Hippocampal formation (tissue), 2 donors: Measurements from ENCODE around the gene ZNF628.

Experiments used
- DNase-seq, 2 donors: peaks; one replicate each; lab custom pipeline; 2025; lab: John Stamatoyannopoulos, UW

ZNF628 gene

DNA sequence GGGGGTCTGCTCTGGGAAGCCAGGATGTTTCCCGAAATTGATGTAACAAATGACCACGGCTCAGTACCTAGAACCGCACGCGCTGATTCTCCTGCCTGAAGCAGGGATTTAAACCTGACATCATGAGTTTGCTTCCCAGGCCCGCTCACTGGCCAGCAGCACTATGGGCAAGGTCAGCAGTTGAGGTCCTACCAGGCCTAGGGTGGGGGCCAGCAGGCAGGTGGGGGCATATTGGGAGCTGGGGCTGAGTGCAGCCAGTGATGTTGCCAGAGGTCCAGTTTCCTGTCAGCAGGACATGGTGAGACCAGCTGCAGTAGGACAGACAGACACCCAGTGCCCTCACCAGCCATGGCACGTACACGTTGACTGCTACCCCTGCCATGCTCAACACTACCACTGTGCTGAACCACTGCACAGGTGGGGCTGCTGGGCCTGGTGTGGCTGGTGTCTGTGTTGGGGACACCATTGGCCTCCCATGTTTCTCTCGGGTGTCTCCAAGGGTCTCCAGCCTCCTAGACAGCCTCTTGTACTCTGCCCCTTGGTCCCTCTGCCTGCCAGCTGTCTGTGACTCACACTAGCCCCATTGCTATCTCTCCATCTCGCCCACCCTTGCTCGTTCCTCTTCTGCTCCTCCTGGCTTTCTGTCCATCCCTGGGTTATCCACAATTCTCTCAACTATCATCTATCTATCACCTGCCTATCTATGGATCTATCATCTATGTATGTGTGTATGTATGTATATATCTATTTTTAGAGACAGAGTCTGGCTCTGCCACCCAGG is 10.8 kb upstream of the ZNF628 start:
- DNase-seq, result no peak

DNA sequence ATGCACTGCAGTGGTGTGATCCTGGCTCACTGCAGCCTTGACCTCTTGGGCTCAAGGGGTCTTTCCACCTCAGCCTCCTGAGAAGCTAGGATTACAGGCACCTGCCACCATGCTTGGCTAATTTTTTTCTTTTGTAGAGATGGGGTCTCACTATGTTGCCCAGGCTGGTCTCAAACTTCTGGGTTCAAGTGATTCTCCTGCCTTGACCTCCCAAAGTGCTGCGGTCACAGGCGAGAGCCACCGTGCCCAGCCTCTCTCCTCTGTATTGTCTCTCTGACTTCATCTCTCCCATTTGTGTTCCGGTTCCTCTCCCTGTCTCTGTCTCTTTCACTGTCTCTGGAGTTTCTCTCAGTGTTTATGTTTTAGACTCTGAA is 10.2 kb upstream of the ZNF628 start:
- DNase-seq, result no peak

DNA sequence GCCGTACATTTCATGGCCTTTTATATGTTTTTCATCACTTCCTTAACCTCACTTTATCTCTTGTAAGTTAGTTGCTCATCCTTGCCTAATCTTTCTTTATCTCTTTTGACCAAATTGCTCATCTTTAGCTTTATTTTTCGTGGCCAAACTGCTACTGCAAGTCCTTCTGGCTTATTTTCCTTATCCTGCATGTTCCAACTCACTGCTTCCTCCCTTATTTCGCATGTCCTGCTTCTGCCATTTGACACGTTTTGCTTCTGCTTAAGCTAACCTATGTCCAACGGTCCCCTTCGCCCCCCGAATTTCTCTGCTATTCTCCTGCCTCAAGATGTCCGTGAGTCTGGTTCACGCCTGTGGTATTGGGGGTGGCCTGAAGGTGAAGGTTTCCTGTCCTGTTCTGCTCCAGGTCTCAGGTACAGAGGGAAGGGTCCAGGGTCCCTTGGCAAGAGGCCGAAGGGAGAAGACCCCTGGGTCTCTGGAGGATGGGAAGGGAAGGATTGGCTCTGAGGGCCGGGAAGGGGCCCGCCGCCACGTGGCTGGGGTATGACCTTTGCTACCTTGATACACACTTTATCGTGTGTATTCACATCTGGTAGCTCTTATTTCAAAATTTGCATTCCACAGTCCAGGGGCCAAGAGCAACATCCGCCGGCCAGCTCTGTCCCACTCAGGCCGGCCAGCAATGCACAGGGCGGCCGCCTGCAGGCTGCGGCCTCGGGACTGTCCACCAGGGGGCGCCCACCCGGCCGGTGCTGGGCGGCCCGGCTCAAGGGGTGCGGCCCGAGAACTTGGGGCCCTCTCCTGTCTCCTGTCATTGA is 9.0 kb upstream of the ZNF628 start:
- peak in 1 of 2 donors; percentile 40 for DNase-seq

DNA sequence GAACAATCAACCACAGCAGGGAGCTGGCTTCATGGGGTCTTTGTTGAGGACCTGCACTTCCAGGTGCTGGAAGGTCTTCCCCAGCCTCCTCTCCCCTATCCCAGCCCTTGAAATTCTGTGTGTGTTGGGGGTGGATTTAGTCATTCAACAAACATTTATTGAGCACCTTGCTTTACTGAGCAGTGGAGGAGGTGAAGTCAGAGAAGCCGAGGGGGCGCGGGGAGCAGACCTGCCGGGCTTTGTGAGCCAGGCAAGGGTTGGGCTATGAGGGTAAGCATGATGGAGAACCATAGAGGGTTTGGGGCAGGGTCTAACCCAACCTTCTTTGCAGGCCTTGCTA is 8.4 kb upstream of the ZNF628 start:
- no peak for DNase-seq

DNA sequence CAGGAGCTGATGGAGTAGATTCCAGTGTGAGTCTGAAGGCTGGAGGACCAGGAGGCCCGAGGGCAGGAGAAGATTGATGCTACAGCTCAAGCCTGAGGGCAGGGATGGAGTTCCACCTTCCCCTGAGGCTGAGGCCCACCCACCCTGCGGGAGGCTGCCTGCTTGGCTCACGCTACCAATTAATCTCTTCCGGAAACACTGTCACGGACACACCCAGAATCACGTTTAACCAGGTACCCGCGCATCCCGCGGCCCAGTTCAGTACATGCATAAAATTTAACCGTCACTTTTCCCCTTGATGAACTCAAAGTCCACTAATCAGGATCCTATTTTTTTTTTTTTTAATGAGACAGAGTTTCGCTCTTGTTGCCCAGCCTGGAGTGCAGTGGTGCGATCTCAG is 5.2 kb upstream of the ZNF628 start:
- DNase-seq, result no peak

DNA sequence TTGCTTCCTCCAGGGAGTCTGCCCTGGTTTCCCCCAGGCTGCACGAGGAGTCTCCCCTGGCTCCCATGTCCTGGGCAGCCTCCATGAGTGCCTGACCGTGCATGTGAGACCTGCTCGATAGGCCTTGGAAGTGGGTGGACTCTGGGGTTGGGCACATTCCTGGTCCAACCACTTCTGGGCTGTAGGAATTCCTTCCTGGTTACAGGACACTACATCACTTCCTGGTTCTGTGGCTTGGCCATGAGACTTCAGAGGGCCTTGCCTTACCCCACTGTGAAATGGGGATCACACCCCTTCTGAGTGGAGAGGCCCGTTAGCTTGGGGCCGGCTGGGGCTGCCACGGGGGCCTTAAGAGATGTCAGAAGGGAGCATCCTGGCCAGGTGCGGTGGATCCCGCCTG is 4.0 kb upstream of the ZNF628 start:
- DNase-seq, result no peak

DNA sequence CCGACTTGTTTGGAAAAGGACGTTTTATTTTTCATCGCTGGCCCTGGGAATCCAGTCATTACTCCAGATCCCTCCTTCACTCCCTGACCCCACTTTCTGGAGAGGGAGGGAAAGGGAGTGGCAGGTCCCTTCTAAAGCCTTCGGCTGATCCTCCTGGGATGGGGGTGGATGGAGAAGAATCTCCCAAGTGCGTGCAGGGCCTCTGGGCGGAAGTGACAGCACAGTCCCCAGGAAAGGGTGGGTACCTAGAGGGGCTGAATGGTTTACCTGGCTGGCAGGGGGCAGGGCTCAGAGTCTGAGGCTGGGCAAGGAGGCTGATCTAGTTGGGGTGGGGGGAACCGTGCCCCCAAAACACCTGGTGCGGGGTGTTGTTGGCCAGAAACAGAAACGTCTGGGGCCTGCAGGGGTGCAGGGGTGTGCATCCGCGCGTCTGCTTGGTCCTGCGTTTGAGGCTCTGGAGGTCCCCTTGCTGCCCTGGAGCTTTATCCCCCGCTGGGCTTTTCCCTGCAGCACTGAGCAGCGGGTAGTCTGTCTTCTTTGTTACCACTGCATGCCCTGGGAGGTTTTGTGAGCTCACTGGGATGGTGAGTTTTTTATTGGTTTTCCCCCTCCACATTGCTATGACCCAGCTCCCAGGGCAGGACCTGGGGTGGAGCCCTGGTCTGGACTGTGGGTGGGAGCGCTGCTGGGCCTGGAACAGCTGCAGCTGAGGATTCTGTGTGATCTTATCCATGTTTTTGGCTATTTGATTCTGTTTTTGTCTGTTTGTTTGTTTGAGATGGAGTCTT is 3.0 kb upstream of the ZNF628 start:
- DNase-seq, result no peak

DNA sequence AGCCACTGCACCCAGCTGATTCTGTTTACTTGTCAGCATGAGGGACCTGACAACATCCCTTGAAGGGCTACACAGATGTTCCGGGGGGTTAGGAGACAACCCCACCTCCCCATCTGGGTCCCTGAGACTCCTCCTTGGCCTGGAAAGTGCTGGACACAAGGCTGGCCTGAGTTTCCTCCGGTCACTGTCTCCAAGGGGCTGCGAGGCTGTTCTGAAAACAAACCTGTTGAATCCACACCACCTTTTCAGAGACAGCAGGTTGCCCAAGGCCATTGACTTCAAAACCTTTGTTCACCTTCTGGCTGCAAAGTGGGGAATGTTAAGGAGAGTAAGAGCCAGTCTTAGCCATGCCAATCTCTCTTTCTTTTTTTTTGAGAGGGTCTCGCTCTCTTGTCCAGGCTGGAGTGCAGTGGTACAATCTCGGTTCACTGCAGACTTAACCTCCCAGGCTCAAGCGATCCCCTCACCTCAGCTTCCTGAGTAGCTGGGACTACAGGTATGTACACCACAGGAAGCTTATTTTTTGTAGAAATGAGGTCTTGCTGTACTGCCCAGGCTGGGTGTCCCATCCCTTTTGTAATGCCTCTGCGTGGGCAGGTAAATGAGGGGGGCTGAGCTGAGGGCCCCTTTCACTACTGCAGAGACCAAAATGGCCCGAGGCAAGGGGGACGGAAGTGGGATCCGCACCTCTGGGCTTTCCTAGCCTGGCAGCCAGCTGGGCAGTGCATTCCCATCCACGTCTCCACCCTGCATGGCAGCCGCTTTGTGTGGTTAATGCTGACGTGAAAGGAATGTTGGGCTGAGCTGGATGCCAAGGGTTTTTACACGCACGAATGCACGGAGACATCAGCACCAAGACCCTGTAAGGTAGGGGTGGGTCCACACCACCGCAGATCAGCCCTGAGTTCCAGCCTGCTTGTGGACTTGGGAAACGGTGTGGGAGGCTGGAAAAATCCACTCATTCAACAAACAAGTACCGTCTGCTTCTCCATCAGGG is 1.9 kb upstream of the ZNF628 start:
- no peak for DNase-seq

DNA sequence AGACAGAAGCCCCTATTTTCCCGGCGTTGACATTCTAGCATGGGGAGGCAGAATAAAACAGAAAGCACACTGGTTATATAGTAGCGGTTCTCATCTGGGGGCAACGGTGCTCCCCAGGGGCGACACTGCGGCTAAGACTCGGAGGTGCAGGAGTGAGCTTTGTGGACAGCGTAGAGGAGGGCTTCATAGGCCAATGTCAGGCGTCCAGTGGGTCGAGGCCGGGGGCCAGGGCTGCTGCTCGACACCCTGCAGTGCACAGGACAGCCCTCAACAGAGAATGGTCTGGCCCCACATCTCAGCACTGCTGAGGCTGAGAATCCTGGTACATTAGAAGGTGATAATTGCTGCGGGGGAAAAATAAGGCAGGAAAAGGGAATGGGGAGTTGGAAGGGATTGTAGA is 1.5 kb downstream of the ZNF628 start:
- no peak for DNase-seq

DNA sequence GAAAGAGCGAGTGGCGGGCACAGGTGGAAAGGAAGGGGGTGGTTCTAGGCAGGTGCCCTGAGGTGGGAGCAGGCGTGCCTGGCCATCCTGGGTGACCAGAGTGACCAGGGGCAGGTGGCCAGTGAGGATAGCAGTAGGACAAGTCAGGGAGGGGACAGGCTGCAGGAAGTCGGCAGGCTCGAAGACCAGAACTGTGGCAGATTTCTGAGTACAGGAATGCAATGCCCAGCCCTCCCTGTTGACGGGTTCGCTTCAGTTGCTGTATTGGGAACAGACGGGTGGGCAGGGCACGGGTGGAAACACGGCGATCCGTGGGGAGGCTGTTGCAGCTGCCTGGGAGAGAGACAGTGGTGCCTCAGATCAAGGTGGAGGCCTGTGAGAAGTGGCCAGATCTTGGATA is 1.9 kb downstream of the ZNF628 start:
- no peak for DNase-seq

DNA sequence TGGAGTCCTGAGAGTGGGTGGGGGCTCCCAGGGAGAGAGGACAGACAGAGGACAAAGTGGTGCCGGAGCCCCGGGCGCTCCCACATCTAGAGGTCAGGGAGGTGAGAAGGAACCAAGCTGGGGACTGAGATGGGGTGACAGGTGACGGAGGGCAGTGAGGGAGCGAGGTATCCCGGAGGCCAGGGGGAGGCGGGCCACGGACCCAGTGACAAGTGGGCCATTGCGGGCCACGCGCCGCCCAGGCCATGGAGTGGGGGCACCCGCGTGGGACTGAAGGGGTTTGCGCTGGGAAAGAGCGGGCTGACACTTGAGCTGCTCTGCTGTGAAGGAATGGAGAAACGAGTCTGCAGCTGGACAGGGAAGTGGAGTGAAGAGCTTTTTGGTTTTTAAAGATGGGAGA is 2.6 kb downstream of the ZNF628 start:
- no peak for DNase-seq

DNA sequence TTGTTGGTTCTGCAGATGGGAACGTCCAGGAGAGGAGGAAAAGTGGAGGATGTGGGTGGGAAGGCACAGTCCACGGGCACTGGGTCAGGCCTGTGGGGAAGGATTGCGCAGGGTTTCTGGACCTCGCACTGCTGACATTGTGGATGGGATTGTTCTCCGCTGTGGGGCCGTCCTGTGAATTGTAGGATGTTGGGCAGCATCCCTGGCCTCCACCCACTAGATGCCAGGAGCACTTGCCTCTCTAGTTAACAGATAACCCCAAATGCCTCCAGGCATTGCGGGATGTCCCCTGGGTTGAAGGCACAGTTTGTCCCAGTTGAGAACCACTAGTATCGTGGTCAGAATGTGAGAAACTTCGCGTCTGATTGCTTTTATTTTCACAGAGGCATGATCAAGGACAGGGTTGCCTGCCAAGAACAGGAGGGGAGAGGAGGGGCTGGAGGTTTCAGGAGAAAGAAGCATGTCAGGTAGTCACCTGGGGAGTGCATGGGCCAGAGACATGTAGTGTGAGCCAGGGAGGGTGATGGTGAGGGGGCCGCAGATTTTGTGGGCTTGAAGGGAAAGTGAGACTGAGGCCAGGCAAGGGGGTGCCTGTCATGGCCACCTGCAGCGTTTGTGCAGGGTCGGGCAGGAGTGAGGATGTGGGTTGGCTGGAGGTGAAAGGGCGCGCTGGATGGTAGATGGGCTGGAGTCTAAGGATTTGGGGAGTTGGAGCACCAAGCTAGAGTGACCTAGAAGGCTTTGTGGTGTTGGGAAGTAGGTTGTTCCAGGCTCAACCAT is 3.2 kb downstream of the ZNF628 start:
- DNase-seq, result no peak

DNA sequence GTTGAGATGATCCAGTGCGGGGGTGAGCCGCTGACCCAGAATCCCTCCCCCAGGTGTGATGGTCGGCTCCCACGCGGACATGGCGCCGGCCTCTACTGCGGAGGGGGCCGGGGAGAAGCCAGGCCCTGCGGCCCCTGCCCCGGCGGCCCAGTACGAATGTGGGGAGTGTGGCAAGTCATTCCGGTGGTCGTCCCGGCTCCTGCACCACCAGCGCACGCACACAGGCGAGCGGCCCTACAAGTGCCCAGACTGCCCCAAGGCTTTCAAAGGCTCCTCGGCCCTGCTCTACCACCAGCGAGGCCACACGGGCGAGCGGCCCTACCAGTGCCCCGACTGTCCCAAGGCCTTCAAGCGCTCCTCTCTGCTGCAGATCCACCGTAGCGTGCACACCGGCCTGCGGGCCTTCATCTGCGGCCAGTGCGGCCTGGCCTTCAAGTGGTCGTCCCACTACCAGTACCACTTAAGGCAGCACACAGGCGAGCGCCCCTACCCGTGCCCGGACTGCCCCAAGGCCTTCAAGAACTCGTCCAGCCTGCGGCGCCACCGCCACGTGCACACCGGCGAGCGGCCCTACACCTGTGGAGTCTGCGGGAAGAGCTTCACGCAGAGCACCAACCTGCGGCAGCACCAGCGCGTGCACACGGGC is 4.9 kb downstream of the ZNF628 start:
- no peak for DNase-seq

DNA sequence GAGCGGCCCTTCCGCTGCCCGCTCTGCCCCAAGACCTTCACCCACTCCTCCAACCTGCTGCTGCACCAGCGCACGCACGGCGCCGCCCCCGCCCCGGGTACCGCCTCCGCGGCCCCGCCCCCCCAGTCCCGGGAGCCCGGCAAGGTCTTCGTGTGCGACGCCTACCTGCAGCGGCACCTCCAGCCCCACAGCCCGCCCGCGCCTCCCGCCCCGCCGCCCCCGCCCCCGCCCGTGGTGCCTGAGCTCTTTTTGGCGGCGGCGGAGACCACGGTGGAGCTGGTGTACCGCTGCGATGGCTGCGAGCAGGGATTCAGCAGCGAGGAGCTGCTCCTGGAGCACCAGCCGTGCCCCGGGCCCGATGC is 5.4 kb downstream of the ZNF628 start:
- no peak for DNase-seq

DNA sequence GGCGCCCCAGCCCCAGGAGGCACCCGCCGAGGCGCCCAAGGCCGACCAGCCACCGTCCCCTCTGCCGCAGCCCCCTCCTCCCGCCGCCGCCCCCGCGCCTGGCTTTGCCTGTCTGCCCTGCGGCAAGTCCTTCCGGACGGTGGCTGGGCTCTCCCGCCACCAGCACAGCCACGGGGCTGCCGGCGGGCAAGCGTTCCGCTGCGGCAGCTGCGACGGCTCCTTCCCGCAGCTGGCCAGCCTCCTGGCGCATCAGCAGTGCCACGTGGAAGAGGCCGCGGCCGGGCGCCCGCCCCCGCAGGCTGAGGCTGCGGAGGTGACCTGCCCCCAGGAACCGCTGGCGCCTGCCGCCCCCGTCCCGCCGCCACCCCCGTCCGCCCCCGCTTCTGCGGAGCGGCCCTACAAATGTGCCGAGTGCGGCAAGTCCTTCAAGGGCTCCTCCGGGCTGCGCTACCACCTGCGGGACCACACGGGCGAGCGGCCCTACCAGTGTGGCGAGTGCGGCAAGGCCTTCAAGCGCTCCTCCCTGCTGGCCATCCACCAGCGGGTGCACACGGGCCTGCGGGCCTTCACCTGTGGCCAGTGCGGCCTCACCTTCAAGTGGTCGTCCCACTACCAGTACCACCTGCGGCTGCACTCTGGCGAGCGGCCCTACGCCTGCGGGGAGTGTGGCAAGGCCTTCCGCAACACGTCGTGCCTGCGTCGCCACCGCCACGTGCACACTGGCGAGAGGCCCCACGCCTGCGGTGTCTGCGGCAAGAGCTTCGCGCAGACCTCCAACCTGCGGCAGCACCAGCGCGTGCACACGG is 5.9 kb downstream of the ZNF628 start:
- no peak for DNase-seq

DNA sequence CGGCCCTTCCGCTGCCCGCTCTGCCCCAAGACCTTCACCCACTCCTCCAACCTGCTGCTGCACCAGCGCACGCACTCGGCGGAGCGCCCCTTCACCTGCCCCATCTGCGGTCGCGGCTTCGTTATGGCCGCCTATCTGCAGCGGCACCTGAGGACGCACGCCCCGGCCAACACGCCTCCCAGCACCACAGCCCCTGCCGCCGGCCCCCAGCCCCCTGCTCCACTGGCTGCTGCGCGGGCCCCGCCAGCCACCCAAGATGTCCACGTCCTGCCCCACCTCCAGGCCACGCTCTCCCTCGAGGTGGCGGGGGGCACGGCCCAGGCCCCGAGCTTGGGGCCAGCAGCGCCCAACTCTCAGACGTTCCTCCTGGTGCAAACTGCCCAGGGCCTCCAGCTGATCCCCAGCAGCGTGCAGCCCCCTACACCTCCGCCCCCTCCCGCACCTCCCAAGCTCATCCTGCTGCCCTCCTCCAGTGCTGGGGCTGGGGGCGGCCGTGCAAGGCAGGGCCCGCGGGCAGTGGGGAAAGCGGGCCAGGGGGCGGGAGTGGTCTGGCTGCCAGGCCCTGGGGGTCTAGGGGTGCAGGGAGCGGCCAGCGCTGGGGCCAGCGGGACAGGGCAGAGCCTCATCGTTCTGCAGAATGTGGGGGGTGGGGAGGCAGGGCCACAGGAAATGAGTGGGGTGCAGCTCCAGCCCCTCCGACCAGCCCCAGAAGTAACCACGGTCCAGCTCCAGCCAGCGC is 6.7 kb downstream of the ZNF628 start:
- no peak for DNase-seq

DNA sequence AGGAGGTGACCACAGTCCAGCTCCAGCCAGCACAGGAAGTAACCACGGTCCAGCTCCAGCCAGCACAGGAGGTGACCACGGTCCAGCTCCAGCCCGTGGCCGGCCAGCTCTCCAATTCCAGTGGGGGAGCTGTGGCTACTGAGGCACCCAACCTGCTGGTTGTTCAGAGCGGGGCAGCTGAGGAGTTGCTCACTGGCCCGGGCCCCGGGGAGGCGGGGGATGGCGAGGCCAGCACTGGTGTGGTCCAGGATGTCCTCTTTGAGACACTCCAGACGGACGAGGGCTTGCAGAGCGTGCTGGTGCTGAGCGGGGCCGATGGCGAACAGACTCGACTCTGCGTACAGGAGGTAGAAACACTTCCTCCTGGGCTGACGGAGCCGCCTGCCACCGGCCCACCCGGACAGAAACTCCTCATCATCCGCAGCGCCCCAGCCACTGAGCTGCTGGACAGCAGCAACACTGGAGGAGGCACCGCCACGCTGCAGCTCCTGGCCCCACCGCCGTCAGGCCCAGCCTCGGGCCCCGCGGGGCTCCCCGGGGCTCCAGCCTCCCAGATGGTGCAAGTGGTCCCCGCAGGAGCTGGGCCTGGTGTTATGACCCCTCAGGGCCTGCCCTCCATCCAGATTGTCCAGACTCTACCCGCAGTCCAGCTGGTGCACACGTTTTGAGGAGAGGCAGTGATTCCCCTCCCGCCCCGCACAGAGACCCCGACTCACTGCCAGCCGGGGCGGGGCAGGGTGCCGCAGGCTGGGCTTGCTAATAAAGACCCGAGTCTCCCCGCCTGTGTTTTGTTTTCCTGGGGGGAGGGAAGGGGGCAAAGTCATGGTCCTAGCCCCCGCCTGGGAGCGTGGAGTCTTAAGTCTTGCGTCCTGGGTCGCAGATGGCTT is 7.5 kb downstream of the ZNF628 start:
- DNase-seq, result no peak
